CD1c-positive myeloid dendritic cell (primary cell): ENCODE data around the gene MOGAT1.
"Not testable (repeated sequence)": the region's sequence is repeated elsewhere in the genome, so short reads cannot be mapped to it uniquely, and the experiment has no call there.

Experiments
- DNase-seq: peaks from one replicate; pipeline ENCODE4 v3.0.0-alpha.2; 2016; ENCODE audit errors: extremely low spot score

The MOGAT1 gene

GRCh38 chr2:222710736-222711135, 39.3 kb downstream of the MOGAT1 start:
- DNase-seq = peak; percentile 52

- DNase-seq = no peak
Observed at GRCh38 chr2:222711315-222711940, 40.0 kb downstream of the MOGAT1 start.

- DNase-seq = no peak
Observed at GRCh38 chr2:222713002-222713401, 41.5 kb downstream of the MOGAT1 start.

- no peak for DNase-seq
Observed at GRCh38 chr2:222714361-222715241, 43.1 kb downstream of the MOGAT1 start.

- DNase-seq = no peak
Observed at GRCh38 chr2:222715742-222716141, 44.3 kb downstream of the MOGAT1 start.

GRCh38 chr2:222719787-222720186, 48.3 kb downstream of the MOGAT1 start:
- not testable (repeated sequence) for DNase-seq

GRCh38 chr2:222721597-222721996, 50.1 kb downstream of the MOGAT1 start:
- not testable (repeated sequence) for DNase-seq

- no peak for DNase-seq
Observed at GRCh38 chr2:222722327-222722946, 51.0 kb downstream of the MOGAT1 start.

- no peak for DNase-seq
Observed at GRCh38 chr2:222724208-222724607, 52.8 kb downstream of the MOGAT1 start.

- no peak for DNase-seq
Observed at GRCh38 chr2:222728621-222729020, 57.2 kb downstream of the MOGAT1 start.

GRCh38 chr2:222730366-222730999, 59.0 kb downstream of the MOGAT1 start:
- peak; percentile 36 for DNase-seq

GRCh38 chr2:222731201-222731621, 59.8 kb downstream of the MOGAT1 start:
- no peak for DNase-seq

GRCh38 chr2:222732489-222733178, 61.2 kb downstream of the MOGAT1 start:
- no peak for DNase-seq

GRCh38 chr2:222733470-222733845, 62.0 kb downstream of the MOGAT1 start:
- no peak for DNase-seq

GRCh38 chr2:222733846-222734702, 62.6 kb downstream of the MOGAT1 start:
- DNase-seq = no peak

GRCh38 chr2:222734703-222735014, 63.2 kb downstream of the MOGAT1 start:
- no peak for DNase-seq

GRCh38 chr2:222736301-222736700, 64.8 kb downstream of the MOGAT1 start:
- DNase-seq = no peak

GRCh38 chr2:222736924-222737323, 65.5 kb downstream of the MOGAT1 start:
- DNase-seq = no peak

- no peak for DNase-seq
Observed at GRCh38 chr2:222738312-222738711, 66.9 kb downstream of the MOGAT1 start.

GRCh38 chr2:222738809-222739208, 67.4 kb downstream of the MOGAT1 start:
- peak; percentile 17 for DNase-seq

- peak; percentile 28 for DNase-seq
Observed at GRCh38 chr2:222739939-222740338, 68.5 kb downstream of the MOGAT1 start.
